ENCODE measurements around the gene IRF5.

DNA sequence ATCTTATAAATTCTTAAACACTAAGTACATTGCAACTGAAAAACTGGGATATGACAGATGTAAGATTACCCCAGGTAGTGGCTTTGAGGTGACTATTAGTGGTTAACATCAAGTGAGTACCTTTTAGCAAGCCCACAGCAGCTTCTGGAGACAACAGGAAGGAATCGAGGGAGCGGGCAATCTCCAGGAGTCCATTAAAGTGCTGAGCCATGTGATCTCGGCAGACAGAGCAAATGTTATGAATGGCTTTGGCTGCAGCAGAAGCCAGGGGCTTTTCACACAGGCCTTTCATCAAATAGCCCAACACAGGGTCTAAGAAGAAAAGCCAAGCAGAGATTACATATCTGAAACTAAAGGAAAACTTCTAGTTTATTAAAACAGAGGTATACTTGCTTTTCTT is 48.9 kb downstream of the IRF5 start:
- TF ChIP-seq, protein P1, sequence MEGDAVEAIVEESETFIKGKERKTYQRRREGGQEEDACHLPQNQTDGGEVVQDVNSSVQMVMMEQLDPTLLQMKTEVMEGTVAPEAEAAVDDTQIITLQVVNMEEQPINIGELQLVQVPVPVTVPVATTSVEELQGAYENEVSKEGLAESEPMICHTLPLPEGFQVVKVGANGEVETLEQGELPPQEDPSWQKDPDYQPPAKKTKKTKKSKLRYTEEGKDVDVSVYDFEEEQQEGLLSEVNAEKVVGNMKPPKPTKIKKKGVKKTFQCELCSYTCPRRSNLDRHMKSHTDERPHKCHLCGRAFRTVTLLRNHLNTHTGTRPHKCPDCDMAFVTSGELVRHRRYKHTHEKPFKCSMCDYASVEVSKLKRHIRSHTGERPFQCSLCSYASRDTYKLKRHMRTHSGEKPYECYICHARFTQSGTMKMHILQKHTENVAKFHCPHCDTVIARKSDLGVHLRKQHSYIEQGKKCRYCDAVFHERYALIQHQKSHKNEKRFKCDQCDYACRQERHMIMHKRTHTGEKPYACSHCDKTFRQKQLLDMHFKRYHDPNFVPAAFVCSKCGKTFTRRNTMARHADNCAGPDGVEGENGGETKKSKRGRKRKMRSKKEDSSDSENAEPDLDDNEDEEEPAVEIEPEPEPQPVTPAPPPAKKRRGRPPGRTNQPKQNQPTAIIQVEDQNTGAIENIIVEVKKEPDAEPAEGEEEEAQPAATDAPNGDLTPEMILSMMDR (IDR thresholded peaks at IDR 0.05): no peak
- TF ChIP-seq POLR2A (IDR thresholded peaks at IDR 0.05): no peak
